GM12878 (cell line): ENCODE data around the gene POU5F1. TPM values are rescaled to one million over a fixed set of nuclear protein-coding genes. Genes with fewer than 3 reads are reported as not detected.
"Not testable (repeated sequence)": the region's sequence is repeated elsewhere in the genome, so short reads cannot be mapped to it uniquely, and the experiment has no call there.

Experiments
- ATAC-seq: fragments of 200-7000 bp; cut with Tn5 transposase; 3 replicates; pipeline ENCODE4 v1.9.1; 2020; ENCODE audit warnings: mild to moderate bottlenecking, moderate library complexity
- BruUV-seq: library from RNA; stranded (reverse); fragments of 400-500 nt; replicated peaks from 2 replicates; lab custom pipeline; 2021; lab: Mats Ljungman, UMichigan
- CTCF ChIA-PET: fragments of 300-600 bp; sonication (Branson Sonifier 250); formaldehyde crosslinking; extraction: SDS; loops from one replicate; lab custom pipeline; 2021; ENCODE audit warnings: inconsistent platforms; lab: Yijun Ruan, JAX
- POLR2A ChIA-PET: fragments of 350-600 bp; formaldehyde crosslinking; extraction: SDS; loops from one replicate; lab custom pipeline; 2021; ENCODE audit warnings: inconsistent platforms; lab: Charles Lee
- RAD21 ChIA-PET: fragments of 300-600 bp; sonication (Branson Sonifier 250); formaldehyde crosslinking; loops from one replicate; lab custom pipeline; 2023; ENCODE audit warnings: antibody characterized with exemption; ENCODE audit not compliant: unreplicated experiment; lab: Charles Lee
- SMC1A ChIA-PET: fragments of 300-600 bp; sonication (Branson Sonifier 250); formaldehyde crosslinking; loops from one replicate; lab custom pipeline; 2023; ENCODE audit not compliant: unreplicated experiment, uncharacterized antibody; lab: Charles Lee
- DNase-seq: peaks from one replicate; pipeline ENCODE4 v3.0.0-alpha.2; 2011; ENCODE audit warnings: low read depth, low spot score
- FAIRE-seq: peaks from 3 replicates; lab custom pipeline; 2011; peaks lifted over from hg19 to GRCh38; lab: Jason Lieb, UNC
- H2AFZ ChIP-seq: 2 replicates; pipeline ENCODE4 v1.6.0; 2011; ENCODE audit warnings: low read depth, low read length, control low read depth; ENCODE audit not compliant: control insufficient read depth
- H3K27ac ChIP-seq: 2 replicates; pipeline ENCODE4 v1.5.1; 2011; ENCODE audit warnings: control low read depth; ENCODE audit not compliant: control insufficient read depth, insufficient read depth
- H3K27me3 ChIP-seq, 2 experiments: replicated peaks in 1 of 2; 2 replicates each; pipeline versions ENCODE4 v1.6.0 to v1.6.1; 2011; ENCODE audit warnings: low read length in 1 of 2; ENCODE audit not compliant: control insufficient read depth in 2 of 2, insufficient read depth in 2 of 2
- H3K36me3 ChIP-seq, 2 experiments: 2 replicates each; pipeline ENCODE4 v1.5.1; 2011; ENCODE audit warnings: low read length in 1 of 2; ENCODE audit not compliant: control insufficient read depth in 2 of 2, insufficient read depth in 2 of 2
- H3K4me1 ChIP-seq: 2 replicates; pipeline ENCODE4 v1.6.1; 2011; ENCODE audit warnings: mild to moderate bottlenecking, low read length, moderate library complexity, mixed read lengths; ENCODE audit not compliant: control insufficient read depth, insufficient read depth
- H3K4me2 ChIP-seq: 2 replicates; pipeline ENCODE4 v1.6.0; 2011; ENCODE audit warnings: control low read depth; ENCODE audit not compliant: control insufficient read depth, insufficient read depth
- H3K4me3 ChIP-seq: fragments of 200-600 bp; sonication (generic); 2 replicates; pipeline ENCODE4 v1.5.1; 2016
- H3K79me2 ChIP-seq: 2 replicates; pipeline ENCODE4 v1.6.0; 2011; ENCODE audit warnings: low read length; ENCODE audit not compliant: control insufficient read depth, insufficient read depth
- H3K9ac ChIP-seq: 2 replicates; pipeline ENCODE4 v1.8.0; 2011; ENCODE audit warnings: low read length, control low read depth, mixed read lengths; ENCODE audit not compliant: control insufficient read depth, insufficient read depth
- H3K9me3 ChIP-seq: replicated peaks from 3 replicates; pipeline ENCODE4 v1.5.1; 2011; ENCODE audit warnings: mild to moderate bottlenecking, low read length; ENCODE audit not compliant: control insufficient read depth, insufficient read depth
- H4K20me1 ChIP-seq: 2 replicates; pipeline ENCODE4 v1.6.0; 2011; ENCODE audit not compliant: control insufficient read depth, insufficient read depth
- CBX5 ChIP-seq: sonication (generic); IDR thresholded peaks from 2 replicates; pipeline ENCODE4 v1.6.1; 2016; ENCODE audit warnings: low read depth, moderate library complexity, mild to moderate bottlenecking, inconsistent platforms
- CEBPB ChIP-seq, 2 experiments: fragments of 150-350 bp in 1 of 2; IDR thresholded peaks; 2 replicates each; pipeline ENCODE4 v1.6.1; 2012 to 2014; ENCODE audit warnings: low read depth in 2 of 2, low read length in 2 of 2, borderline replicate concordance in 1 of 2, inconsistent platforms in 1 of 2
- WGBS: methylation state at CpG from one replicate; pipeline ENCODE4 v1.1.6; 2016; ENCODE audit warnings: low lambda C conversion rate; ENCODE audit not compliant: insufficient replicate concordance, insufficient coverage; ENCODE audit errors: missing lambda C conversion rate; 5-methylcytosine and 5-hydroxymethylcytosine counted together
- in situ Hi-C: fragments of 300-500 bp; cut with MboI; formaldehyde crosslinking; loops from 9 replicates; pipeline ENCODE4 v1.14.3; 2018; ENCODE audit warnings: mixed read lengths
- intact Hi-C: fragments of 100-400 bp; cut with micrococcal nuclease; formaldehyde crosslinking; loops from one replicate; pipeline ENCODE4 v1.14.2; 2022; ENCODE audit not compliant: unreplicated experiment
- polyA plus RNA-seq, 11 experiments: library from polyadenylated mRNA; depleted of rRNA in 4 of 11; unstranded in 6 of 11; stranded (reverse) in 5 of 11; fragments of >200 nt; fragmentation: Nextera tagmentation in 4 of 11; fragmentation: Illumina TruSeq in 1 of 11; extraction: Ambion mirVana in 4 of 11; extraction: Trizol in 1 of 11; gene quantifications; 1 replicate in 1 of 11; 2 replicates in 10 of 11; pipeline versions ENCODE4 v1.2.1 to v1.2.3, GENCODE V29; 2011 to 2016; ENCODE audit warnings: inconsistent platforms in 2 of 11, missing spikeins in 2 of 11, low read depth in 1 of 11
- total RNA-seq, 4 experiments: library from RNA; depleted of rRNA in 3 of 4; stranded (reverse); fragments of >200 nt in 3 of 4; fragmentation: Illumina TruSeq in 1 of 4; extraction: Trizol in 1 of 4; gene quantifications; 2 replicates each; pipeline versions ENCODE4 v1.2.1 to v1.2.3, GENCODE V29; 2013 to 2021
- TF ChIP-seq, protein P1 (sequence below): fragments of 450-650 bp; IDR thresholded peaks from 2 replicates; pipeline ENCODE4 v1.6.1; 2016; ENCODE audit warnings: mild to moderate bottlenecking

POU5F1 gene
- total and polyA plus RNA-seq, 10 of the 15 experiments (the other 5 are each of a cell fraction or from before 2014, with no cell fraction given): 1.4 to 5.5 (median 3.2) TPM

DNA sequence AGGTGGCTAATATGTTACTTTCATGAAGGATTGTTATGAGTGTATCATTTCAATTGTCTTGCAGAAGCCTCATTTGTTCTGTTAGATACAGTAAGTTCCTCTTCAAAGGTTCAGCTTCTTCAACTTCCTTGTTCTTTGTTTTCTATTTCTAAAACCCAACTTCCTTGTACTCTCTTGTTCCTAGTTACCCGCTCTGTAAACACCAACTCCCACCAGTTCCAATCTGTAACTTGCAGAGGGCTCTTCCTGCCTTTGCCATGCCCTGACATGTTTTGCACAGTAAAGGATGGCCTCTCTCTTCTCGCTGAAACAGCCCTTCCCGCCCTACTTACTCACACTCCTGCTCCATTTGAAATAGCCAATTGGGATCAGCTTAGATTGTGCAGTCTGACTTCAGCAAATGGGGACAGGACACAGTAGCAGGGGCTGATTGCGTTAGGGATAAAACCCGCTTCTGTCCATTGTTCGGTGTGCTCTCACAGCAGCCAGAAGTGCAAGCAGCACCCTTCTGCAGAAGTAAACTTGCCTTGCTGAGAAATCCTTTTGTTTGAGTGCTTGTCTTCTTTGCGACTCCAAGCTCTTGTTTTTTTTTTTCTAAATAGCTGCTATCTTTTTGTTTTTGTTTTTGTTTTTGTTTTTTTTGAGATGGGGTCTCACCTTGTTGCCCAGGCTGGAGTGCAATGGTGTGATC lies 45.9 kb upstream of the POU5F1 start:
- no peak overlapping the region for H3K4me3 ChIP-seq
- no TSS peak for BruUV-seq
- H3K9me3 ChIP-seq: peaks cover 4% of the 10 kb centered on the region
- H3K79me2 ChIP-seq: no peaks in the 10 kb centered on the region
- WGBS: 78% methylated on average over 7 of the region's 7 CpGs
- in situ Hi-C loops: no loop called here
- CTCF ChIA-PET: interaction anchor here (0.8 to 1.2 kb wide), 3 partner anchors 20 to 132 kb away, joined by 3 read pairs; no protein-coding TSS in a partner anchor
- H3K36me3 ChIP-seq: no peaks in the 10 kb centered on the region
- TF ChIP-seq CEBPB (IDR thresholded peaks at IDR 0.05; ENCODE audit: borderline replicate concordance in 1 of 2, low read depth in 2 of 2, low read length in 2 of 2) (no peak), CBX5 (0 out of 2 replicates have a peak, but pooled peaks have one; percentile 66)
- TF ChIP-seq, protein P1, sequence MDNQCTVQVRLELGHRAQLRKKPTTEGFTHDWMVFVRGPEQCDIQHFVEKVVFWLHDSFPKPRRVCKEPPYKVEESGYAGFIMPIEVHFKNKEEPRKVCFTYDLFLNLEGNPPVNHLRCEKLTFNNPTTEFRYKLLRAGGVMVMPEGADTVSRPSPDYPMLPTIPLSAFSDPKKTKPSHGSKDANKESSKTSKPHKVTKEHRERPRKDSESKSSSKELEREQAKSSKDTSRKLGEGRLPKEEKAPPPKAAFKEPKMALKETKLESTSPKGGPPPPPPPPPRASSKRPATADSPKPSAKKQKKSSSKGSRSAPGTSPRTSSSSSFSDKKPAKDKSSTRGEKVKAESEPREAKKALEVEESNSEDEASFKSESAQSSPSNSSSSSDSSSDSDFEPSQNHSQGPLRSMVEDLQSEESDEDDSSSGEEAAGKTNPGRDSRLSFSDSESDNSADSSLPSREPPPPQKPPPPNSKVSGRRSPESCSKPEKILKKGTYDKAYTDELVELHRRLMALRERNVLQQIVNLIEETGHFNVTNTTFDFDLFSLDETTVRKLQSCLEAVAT: 0 out of 2 replicates have a peak, but pooled peaks have one; percentile 45
- SMC1A ChIA-PET: interaction anchor here (0.7 kb wide), 1 partner anchor 97 kb away, joined by 3 read pairs; no protein-coding TSS in a partner anchor
- H3K9ac ChIP-seq: no peak overlapping the region
- H3K27me3 ChIP-seq: no peaks in the 10 kb centered on the region
- no peaks in the 10 kb centered on the region for H3K4me1 ChIP-seq
- no peak overlapping the region for H3K27ac ChIP-seq
- no peaks in the 10 kb centered on the region; the same call in 1 of the 2 replicates for H4K20me1 ChIP-seq
- POLR2A ChIA-PET: interaction anchor here (0.5 to 0.7 kb wide), 3 partner anchors 10 to 34 kb away, joined by 3 to 5 read pairs (median 4); no protein-coding TSS in a partner anchor
- ATAC-seq: peak; percentile 44
- RAD21 ChIA-PET: no interaction called here
- peak overlapping the region; percentile 33; the same call in 1 of the 2 replicates for H3K4me2 ChIP-seq
- peak overlapping the region; percentile 54 for H2AFZ ChIP-seq
- FAIRE-seq: no peak
- DNase-seq: no peak
- intact Hi-C loops: no loop called here

DNA sequence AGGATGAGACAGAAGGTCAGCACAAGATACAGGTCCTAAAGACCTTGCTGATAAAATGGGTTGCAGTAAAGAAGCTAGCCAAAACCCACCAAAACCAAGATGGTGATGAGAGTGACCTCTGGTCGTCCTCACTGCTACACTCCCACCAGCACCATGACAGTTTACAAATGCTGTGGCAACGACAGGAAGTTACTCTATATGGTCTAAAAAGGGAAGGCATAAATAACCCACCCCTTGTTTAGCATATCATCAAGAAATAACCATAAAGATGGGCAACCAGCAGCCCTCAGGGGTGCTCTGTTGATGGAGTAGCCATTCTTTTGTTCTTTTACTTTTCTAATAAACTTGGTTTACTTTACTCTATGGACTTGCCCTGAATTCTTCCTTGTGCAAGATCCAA lies 44.7 kb upstream of the POU5F1 start:
- FAIRE-seq, BruUV-seq, H3K79me2 ChIP-seq, H3K36me3 ChIP-seq, RAD21 ChIA-PET, in situ Hi-C loops, H4K20me1 ChIP-seq, H3K27ac ChIP-seq, H3K4me1 ChIP-seq, intact Hi-C loops, SMC1A ChIA-PET, POLR2A ChIA-PET, H3K9ac ChIP-seq, H3K27me3 ChIP-seq, H3K4me2 ChIP-seq, ATAC-seq, H3K4me3 ChIP-seq, H2AFZ ChIP-seq, CTCF ChIA-PET, DNase-seq, H3K9me3 ChIP-seq: not testable (repeated sequence)
- WGBS: 5% methylated on average over 2 of the region's 2 CpGs
